C4-2B (cell line): Measurements from ENCODE around the gene ACCSL.

Source experiments
- CTCF ChIP-seq: fragments of 450-650 bp; conservative IDR thresholded peaks from 2 replicates; pipeline ENCODE4 v1.5.1; 2017; ENCODE audit warnings: mild to moderate bottlenecking
- ZFX ChIP-seq: fragments of 450-650 bp; IDR thresholded peaks from 2 replicates; pipeline ENCODE4 v1.6.1; 2017

DNA sequence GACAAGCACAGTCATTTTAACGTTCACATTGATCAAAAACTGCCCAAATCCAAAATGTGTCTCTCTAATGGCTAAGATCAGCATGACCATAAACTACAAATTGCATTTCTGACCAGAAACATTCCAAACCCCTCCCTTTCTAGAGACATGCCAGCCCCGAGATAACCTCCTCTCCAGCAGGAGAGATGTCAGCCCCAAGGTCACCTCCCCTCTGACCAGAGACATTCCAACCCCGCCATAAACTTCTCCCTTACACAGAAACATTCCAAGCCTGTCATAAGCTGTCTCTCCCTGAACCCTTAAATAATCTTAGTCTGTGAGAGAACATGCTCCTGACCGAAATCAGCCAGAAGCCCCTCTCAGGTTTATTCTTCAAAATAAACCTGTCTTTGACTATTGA lies 41.1 kb downstream of the ACCSL start:
- TF ChIP-seq CTCF = no peak
- no peak for TF ChIP-seq ZFX
